AG04450 (cell line): ENCODE measurements around the gene POLR3E. TPM values are rescaled to one million over a fixed set of nuclear protein-coding genes. Genes with fewer than 3 reads are reported as not detected.

Source experiments
- CTCF ChIA-PET: fragments of 300-600, 350-600 bp; formaldehyde crosslinking; extraction: SDS; loops from one replicate; lab custom pipeline; 2022; ENCODE audit warnings: antibody characterized with exemption, inconsistent platforms; lab: Charles Lee
- POLR2A ChIA-PET: fragments of 350-600 bp; formaldehyde crosslinking; extraction: SDS; loops from one replicate; lab custom pipeline; 2021; ENCODE audit warnings: antibody characterized with exemption, inconsistent platforms; lab: Yijun Ruan, JAX
- DNase-seq: peaks from one replicate; pipeline ENCODE4 v3.0.0-alpha.2; 2011; ENCODE audit warnings: low read depth, low spot score
- H3K27ac ChIP-seq: one replicate; pipeline ENCODE4 v1.5.1; 2012; ENCODE audit warnings: low read depth, low read length, control low read depth
- H3K27me3 ChIP-seq: one replicate; pipeline ENCODE4 v1.6.0; 2012; ENCODE audit warnings: low read length; ENCODE audit not compliant: control insufficient read depth, insufficient read depth
- H3K4me3 ChIP-seq: 2 replicates; pipeline ENCODE4 v1.5.1; 2011; ENCODE audit warnings: mild to moderate bottlenecking, low read depth, low read length, control low read depth
- H3K9me3 ChIP-seq: 2 replicates; pipeline ENCODE4 v1.5.1; 2012; ENCODE audit warnings: low read length; ENCODE audit not compliant: control insufficient read depth, insufficient read depth
- CTCF ChIP-seq: IDR thresholded peaks from 2 replicates; pipeline ENCODE4 v1.5.1; 2011; ENCODE audit warnings: low read depth, low read length, control low read depth, inconsistent platforms
- polyA plus RNA-seq: library from polyadenylated mRNA; depleted of rRNA; stranded (reverse); fragments of >200 nt; gene quantifications from 2 replicates; pipeline ENCODE4 v1.2.3, GENCODE V29; 2011

POLR3E gene
- polyA plus RNA-seq, 1 experiment, result 32.0 TPM

GRCh38 chr16:22337849-22338635 lies 40.8 kb downstream of the POLR3E start:
- H3K9me3 ChIP-seq, result peaks cover 8% of the 10 kb centered on the region
- no peak overlapping the region for H3K4me3 ChIP-seq
- no peak overlapping the region for H3K27ac ChIP-seq
- ChIA-PET POLR2A (no interaction called here), CTCF (interaction anchor here (0.7 kb wide), 1 partner anchor 786 kb away, joined by 4 read pairs; no protein-coding TSS in a partner anchor)
- no peak for TF ChIP-seq CTCF
- H3K27me3 ChIP-seq, result no peaks in the 10 kb centered on the region
- DNase-seq, result no peak

DNA sequence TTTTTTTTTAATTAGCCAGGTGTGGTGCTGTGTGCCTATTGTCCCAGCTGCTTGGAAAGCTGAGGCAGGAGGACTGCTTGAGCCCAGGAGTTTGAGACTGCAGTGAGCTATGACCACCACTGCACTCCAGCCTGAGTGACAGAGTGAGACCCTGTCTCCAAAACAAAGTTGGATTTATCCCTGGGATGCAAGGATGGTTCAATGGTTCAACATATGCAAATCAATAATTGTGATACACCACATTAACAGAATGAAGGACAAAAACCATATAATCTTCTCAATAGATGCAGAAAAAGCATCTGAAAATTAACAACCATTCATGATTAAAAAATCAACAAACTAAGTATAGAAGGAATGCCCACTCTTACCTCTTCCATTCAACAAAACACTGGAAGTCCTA lies 43.7 kb downstream of the POLR3E start:
- Histone ChIP-seq H3K9me3 (peaks cover 8% of the 10 kb centered on the region), H3K27me3 (no peaks in the 10 kb centered on the region), H3K4me3 (no peak overlapping the region), H3K27ac (no peak overlapping the region)
- TF ChIP-seq CTCF, result no peak
- CTCF ChIA-PET, result no interaction called here
- DNase-seq, result no peak
- POLR2A ChIA-PET, result no interaction called here

DNA sequence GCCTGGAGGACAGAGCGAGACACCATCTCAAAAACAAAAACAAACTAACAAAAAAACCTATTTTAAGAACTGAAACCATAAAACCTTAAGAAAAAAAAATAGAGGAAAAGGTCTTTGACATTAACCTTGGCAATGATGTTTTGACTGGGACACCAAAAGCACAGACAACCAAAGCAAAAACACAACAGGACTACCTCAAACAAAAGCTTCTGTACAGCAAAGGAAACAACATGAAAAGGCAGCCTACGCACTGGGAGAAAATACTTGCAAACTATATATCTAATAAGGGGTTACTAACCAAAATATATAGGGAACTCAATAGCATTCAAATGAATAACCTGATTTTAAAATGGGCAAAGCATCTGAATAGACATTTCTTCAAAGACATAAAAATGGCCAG lies 44.9 kb downstream of the POLR3E start:
- H3K27ac ChIP-seq, result no peak overlapping the region
- no peak for TF ChIP-seq CTCF
- peaks cover 8% of the 10 kb centered on the region for H3K9me3 ChIP-seq
- no peak for DNase-seq
- H3K4me3 ChIP-seq, result no peak overlapping the region
- ChIA-PET CTCF (no interaction called here), POLR2A (no interaction called here)
- H3K27me3 ChIP-seq, result no peaks in the 10 kb centered on the region

GRCh38 chr16:22346483-22346882 lies 49.3 kb downstream of the POLR3E start:
- no peak overlapping the region for H3K27ac ChIP-seq
- TF ChIP-seq CTCF, result no peak
- CTCF ChIA-PET, result interaction anchor here (1.2 to 1.5 kb wide), 2 partner anchors 26 to 46 kb away, joined by 3 to 4 read pairs; no protein-coding TSS in a partner anchor
- no peaks in the 10 kb centered on the region for H3K27me3 ChIP-seq
- no peak for DNase-seq
- H3K9me3 ChIP-seq, result peaks cover 4% of the 10 kb centered on the region
- no peak overlapping the region for H3K4me3 ChIP-seq
- POLR2A ChIA-PET, result interaction anchor here (0.5 to 1.0 kb wide), 2 partner anchors 18 to 24 kb away, joined by 4 read pairs; no protein-coding TSS in a partner anchor

GRCh38 chr16:22347100-22347820 lies 50.1 kb downstream of the POLR3E start:
- ChIA-PET CTCF (no interaction called here), POLR2A (interaction anchor here (1.0 to 1.4 kb wide), 2 partner anchors 23 to 26 kb away, joined by 3 to 4 read pairs; no protein-coding TSS in a partner anchor)
- no peak for TF ChIP-seq CTCF
- no peaks in the 10 kb centered on the region for H3K9me3 ChIP-seq
- no peak for DNase-seq
- no peaks in the 10 kb centered on the region for H3K27me3 ChIP-seq
- no peak overlapping the region for H3K27ac ChIP-seq
- H3K4me3 ChIP-seq, result no peak overlapping the region
